Fibroblast of the aortic adventitia (primary cell): ENCODE measurements around the gene TSHR. TPM values are rescaled to one million over a fixed set of nuclear protein-coding genes. Genes with fewer than 3 reads are reported as not detected.

ENCODE experiments used
- DNase-seq: peaks from one replicate; pipeline ENCODE4 v3.0.0-alpha.2; 2010; ENCODE audit warnings: low read depth
- H3K4me3 ChIP-seq: 2 replicates; pipeline ENCODE4 v1.5.1; 2011; ENCODE audit warnings: low read depth, mild to moderate bottlenecking, control low read depth, low read length, moderate library complexity
- total RNA-seq: library from RNA; depleted of rRNA; stranded (reverse); fragments of >200 nt; gene quantifications from 2 replicates; pipeline ENCODE4 v1.2.3, GENCODE V29; 2012; ENCODE audit warnings: low replicate concordance
- TF ChIP-seq, protein P1 (sequence below): IDR thresholded peaks from 2 replicates; pipeline ENCODE4 v1.5.1; 2011; ENCODE audit warnings: mild to moderate bottlenecking, low read length, control low read depth, inconsistent platforms; ENCODE audit not compliant: insufficient read depth

The TSHR gene
- total RNA-seq, 1 donor = not detected

DNA sequence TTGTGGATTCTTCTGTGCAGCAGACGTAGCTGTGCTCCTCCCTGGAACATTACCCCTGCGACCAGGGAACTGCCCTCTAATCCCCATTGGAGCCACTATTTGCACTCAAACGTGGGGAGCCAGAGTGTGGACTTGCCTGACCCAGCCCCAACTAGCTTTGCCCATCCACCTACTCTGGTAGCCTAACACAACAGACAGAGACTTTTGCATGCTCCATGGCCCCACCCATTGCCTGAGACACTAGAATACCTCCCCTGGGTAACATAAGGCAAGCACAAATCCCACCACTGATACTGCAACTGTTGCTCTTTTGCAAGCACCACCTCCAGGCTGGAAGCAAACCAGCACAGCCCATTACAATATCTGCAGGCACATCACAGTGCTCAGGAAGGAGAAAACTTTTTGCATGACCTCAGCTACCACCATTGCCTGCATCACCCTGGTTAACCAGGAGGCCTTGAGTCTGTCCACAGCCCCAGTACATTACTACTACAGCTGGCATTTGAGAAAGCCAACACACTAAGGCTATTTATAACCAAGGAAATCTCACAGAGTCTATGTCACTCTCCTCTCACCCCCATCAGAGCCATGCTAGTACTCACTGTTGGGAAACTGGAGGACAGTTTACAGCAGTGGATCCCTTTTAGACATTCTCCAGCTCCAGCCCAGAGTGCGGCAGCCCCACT is 28.9 kb upstream of the TSHR start:
- H3K4me3 ChIP-seq = no peak overlapping the region
- DNase-seq = peak; percentile 18
- TF ChIP-seq, protein P1, sequence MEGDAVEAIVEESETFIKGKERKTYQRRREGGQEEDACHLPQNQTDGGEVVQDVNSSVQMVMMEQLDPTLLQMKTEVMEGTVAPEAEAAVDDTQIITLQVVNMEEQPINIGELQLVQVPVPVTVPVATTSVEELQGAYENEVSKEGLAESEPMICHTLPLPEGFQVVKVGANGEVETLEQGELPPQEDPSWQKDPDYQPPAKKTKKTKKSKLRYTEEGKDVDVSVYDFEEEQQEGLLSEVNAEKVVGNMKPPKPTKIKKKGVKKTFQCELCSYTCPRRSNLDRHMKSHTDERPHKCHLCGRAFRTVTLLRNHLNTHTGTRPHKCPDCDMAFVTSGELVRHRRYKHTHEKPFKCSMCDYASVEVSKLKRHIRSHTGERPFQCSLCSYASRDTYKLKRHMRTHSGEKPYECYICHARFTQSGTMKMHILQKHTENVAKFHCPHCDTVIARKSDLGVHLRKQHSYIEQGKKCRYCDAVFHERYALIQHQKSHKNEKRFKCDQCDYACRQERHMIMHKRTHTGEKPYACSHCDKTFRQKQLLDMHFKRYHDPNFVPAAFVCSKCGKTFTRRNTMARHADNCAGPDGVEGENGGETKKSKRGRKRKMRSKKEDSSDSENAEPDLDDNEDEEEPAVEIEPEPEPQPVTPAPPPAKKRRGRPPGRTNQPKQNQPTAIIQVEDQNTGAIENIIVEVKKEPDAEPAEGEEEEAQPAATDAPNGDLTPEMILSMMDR = no peak

DNA sequence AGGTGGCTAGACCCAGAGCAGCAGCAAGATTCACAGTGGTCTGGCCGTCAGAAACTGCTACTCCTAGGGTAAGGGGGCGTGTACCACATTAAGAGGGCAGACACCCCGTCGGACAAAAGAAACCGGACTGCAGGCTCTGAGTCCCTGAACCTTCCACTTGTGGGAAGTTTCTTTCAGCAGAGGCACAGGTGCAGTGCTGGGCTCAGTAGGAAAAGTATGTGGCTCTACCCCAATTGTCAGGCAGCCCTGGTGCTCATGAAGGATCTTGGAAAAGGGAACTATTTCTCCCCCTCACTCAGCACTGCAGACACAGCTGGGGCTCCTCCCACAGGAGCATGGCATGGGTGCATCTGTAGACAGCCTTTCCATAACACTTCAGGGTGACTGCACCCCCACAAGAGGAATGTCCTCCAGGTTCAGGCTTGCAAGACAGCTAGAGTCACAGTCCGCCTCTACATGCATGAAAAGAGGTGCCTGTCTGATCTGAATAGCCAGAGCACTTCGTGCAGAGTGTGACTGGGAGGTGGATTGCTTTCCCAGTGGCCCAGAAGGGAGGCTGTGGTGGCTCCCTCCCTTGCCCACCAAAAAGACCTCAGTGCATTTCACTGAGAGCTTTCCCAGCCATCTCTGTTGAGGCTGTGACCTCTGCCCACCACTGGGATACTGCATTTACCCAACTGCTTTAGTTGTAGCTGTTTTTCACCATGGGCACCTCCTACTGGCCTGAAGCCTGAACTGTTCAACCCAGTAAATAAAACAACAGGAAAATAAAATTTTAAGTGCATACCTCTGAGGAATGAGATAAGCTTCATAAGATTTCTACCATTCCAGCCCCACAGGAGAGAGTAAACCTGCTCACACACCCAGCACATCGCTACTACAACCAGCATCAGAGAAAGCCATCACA is 28.1 kb upstream of the TSHR start:
- DNase-seq = no peak
- H3K4me3 ChIP-seq = no peak overlapping the region
- TF ChIP-seq, protein P1 = no peak

DNA sequence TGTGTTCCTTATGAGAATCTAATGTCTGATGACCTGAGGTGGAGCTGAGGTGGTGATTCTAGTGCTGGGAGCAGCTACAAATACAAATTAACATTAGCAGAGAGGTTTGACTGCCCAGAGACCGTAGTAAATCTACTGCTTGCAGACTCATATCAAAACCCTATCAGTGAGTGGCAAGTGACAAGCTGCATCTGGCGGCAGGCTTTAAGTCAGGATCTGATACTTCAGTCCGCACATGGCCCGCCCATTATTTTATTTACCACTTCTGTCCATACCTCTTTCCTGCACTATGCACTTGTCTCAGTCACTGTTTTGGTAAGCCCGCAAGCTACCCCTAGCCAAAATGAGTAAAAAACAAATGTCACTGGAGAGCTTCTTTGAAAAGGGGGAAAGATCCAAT is 25.3 kb upstream of the TSHR start:
- TF ChIP-seq, protein P1 = no peak
- H3K4me3 ChIP-seq = no peak overlapping the region
- DNase-seq = no peak

DNA sequence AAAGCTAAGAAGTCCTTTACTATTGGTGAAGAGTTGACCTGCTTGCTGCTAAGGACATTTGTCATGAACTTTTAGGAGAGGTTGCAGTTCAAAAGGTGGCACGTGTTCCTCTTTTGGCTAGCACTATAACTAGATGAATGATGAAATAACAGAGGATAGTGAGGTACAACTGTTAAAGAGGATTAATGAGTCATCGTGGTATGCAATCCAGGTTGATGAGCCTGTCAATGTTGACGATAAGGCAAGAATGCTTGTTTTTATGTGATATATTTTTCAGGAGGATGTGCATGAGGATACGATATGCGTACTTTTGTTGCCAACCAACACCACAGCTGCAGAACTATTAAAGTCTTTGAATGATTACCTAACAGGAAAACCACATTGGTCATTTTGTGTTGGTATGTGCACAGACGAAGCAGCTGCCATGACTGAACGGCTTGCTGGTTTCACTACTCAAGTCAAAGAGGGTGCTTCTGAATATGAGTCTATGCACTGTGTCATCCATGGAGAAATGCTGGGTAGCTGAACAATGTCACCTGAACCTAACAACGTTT is 24.5 kb upstream of the TSHR start:
- peak; percentile 62 for DNase-seq
- TF ChIP-seq, protein P1 = no peak
- no peak overlapping the region for H3K4me3 ChIP-seq

DNA sequence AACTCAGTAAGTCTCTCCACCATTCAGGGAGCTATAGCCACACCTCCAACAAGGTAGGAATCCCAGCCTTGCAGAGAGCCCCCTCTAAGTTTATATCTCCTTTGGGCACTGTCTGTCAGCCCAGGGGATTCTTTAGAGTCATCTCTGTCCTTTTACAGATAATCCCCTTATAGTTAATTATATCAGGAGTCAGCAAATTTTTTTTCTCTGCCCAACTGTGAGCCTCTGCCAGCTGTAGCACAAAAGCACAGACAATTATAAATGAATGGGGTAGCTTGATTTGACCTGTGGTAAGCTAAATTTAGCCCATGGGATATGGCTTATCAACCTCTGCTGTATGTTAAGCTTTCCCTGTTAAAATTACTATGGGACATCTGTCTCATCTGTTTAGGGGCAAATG is 22.1 kb upstream of the TSHR start:
- TF ChIP-seq, protein P1 = no peak
- no peak overlapping the region for H3K4me3 ChIP-seq
- DNase-seq = no peak

DNA sequence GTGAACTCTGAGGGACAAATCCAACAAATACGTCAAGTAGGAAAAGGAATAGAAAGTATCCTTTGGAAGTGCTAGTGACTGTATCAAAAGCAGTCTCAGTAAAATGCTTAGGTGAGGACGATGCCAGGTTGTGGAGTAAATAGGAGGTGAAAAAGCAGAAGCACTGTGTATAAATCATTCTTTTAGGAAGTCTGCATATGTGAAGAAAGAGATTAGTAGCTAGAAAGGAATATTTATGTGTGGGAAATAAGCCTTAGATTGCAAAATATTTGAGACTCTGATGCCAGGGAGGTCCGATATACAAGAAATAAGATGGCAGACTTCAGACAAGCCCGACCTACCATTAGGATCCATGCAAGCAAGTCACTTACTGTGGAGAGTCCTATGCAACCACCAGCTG is 21.7 kb upstream of the TSHR start:
- no peak for DNase-seq
- H3K4me3 ChIP-seq = no peak overlapping the region
- TF ChIP-seq, protein P1 = no peak
